Measurements from ENCODE around the gene KCTD16.

KCTD16 gene

DNA sequence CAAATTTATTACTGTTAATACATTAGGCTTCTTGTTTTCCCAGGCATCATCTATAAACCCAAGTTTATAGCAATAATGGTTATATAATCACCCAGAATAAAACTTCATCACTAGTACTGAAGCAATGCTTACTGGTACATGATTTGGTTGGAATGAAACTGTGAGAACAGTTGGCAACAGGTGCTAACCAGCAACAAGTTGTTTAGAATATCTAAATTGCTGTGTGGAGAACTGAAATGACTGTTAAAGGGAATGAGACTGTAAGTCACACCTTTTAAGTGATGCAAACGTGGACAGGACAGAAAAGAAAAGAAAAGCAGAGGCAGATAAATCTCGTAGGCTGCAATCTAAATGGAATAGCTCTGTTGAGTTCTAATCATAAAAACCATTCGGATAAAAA, 2.7 kb upstream of the KCTD16 start:
- no peak for DNase-seq

DNA sequence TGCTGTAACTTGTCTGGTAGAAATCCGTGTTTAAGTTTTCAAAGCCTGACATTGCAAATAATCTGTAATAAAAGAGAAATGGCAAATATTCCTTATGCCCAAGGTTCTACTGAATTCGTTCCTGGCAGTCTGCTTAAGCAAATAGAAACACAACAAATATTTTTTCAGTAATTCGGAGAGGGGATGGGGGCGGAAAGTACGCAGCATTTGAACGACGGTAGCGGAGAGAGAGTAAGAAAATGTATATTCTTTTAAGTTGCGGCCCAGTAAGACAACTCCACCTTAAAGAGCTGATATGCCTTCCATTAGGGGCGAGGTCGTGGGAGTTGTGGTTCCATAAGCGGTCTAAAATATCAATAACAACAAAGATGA, 783 bp upstream of the KCTD16 start:
- DNase-seq, result no peak

DNA sequence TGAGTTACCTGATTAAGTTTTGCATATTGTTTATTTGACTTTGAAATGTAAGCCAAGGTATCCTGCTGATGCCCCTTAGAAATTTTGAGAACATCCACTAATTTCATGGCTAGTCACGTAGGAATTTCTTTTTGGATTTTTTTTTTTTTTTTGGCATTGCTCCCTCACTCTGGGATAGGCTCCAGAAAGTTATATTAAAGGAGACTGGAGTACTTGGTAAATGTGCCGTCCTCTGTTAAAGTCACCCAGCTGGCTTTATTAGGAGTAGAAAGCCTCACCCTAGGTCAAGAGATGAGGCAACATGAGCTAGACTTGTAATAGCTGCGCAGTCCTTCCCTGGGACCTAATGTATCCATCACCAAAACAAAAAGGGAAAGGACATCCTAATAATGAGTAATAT, 3.1 kb downstream of the KCTD16 start:
- DNase-seq, result no peak

DNA sequence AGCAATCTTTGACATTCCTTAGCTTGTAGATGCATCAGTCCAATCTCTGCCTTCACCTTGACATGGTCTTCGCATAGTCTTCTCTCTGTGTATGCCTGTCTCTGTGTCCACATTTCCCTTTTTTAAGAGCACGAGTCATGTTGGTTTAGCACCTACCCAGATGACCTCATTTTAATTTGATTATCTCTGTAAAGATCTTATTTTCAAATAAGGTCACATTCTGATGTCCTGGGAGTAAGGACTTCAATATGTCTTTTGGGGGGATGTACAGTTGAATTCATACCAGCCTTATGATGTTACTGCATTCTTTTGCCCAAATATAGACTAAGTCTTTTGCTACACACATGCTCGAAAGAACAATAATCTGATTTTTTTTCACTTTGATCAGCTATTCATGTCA, 6.9 kb downstream of the KCTD16 start:
- DNase-seq, result no peak

DNA sequence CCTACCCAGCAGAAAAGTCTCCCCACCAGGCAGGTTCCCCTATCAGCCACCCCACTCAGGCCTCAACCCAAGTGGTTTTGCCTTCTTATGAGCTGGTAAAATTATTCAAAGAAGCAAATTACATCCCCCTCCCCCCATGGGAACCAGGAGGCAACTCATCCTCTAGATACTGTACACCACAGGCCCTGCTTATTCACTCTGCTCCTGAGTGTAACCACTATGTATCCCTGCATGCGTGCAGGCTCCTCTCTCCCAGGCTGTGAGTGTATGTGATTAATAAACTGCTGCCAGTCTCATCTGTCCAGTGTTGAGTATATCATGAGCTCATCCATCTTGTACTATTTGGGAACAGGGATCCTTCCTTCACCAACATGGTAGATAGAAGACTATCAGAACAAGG, 8.6 kb downstream of the KCTD16 start:
- DNase-seq, result no peak

DNA sequence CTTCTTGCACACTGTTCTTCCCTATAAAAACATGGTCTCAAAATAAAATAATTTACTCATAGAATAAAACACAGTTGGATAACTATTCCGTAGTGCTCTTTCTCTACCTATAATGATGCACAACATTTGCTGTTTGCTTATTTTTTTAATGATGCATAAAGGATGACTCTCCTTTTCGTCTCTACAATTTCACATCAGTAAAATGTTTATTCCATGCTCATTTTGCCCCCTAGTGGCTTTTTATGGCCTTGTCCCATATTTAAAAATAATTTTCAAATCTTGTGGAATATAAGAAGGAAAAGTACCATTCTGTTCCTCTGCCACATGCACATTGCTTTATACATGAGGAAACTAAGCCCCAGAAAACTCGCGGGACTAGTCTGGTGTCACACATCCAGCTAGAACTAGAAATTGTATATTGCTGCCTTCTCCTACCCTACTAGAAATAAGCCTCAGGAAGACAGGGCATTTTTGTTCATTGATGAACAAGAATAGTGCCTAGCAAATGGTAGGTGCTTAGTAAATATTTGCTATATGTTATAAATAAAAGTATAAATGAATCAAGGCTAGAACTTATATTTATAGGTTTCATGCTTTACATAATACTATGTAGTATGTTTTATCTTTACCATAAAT, 12.7 kb downstream of the KCTD16 start:
- no peak for DNase-seq

DNA sequence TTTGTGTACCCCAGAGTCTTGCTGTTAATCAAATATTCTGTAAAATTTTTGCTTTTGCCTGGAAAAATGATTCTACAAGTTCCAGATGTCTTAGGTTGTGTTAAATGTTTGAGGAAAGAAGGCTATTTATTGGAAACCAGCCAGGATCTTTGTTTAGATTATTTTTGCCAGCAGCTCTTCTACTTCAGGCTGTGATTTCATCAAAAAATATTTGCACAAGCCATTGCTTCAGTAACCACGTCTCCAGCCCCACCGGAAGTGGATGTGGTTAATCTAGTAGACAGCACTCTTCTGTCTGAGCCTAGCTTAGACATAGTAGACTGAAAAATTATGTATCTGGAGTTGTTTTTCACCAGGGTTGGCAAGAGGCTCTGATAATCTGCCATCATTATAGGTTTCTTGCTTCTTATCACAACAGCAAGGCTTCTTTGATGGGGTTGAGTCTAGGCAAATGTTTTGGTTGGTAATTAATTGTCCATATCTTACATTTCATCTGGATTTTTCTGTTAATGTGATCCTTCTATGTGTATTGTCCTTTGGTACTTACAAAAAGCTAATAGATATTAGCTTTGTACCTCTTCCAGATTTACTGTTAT, 17.1 kb downstream of the KCTD16 start:
- peak; percentile 4 to 58 (median 32) for DNase-seq

DNA sequence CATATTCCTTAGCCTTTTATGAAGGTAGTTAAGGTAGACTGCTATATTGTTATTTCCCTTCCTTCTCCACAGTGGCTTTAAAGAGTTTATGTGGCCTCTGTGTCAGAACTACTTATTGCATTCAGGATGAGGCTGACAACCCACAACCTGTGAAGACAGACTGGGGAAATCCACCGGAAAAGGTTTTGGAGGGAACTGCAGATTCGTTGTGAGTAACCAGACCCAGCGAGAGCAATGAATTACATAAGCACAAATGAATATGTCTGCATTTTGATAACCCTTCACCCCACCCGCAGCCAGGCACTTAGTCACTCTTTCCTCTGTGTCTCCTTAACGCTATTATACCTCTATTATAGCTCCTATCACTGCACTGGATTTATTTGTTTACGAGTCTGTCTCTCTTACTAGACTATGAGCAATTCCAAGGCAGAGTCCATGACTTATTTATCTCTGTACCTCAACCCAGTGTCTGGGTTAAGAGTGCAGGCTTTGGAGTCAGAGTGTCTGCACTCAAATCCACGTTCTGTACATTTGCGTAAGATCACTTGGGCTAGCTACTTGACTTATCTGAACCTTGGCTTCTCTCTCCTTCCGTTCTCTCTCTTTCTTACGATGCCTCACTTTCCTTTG, 19.2 kb downstream of the KCTD16 start:
- DNase-seq, result peak in 3 of 4 experiments; percentile 5 to 43 (median 29)

DNA sequence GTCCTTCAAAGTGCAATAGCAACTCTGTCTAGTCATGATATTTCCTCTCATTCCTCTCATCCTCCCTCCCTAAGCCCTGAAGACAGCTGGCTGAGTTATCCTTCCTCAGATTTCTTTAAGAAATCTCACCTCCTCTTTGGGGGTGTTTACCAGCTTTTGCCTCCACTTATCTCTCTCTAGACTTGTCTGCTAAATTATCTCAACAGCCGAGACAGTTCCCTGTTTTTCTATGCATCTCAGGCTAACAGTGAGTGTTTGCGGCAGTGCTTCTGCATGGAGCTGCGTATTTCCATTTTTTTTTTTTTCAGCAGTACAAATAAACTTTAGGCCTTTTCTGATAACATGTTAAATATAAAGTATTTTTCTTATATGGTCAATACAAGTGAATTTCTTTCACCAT, 20.9 kb downstream of the KCTD16 start:
- DNase-seq, result no peak

DNA sequence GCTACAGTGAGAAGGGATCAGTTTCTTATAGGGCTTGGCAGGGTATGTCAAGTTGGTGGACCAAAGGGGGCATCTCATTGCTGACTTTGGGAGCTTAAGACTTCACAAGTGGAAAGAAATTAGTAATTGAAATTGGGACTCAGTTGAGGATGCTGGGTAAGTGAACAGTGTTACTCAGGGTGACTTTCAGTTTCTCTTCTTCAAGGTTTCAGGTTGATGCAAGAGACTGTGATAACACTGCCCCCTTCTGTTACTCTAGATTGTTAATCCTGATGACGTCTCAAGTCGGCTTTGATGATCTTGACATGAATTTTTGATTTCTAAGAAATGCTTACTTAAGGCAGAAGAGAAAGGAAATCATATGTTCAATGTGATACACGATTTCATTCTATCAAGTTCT, 21.3 kb downstream of the KCTD16 start:
- DNase-seq, result no peak

DNA sequence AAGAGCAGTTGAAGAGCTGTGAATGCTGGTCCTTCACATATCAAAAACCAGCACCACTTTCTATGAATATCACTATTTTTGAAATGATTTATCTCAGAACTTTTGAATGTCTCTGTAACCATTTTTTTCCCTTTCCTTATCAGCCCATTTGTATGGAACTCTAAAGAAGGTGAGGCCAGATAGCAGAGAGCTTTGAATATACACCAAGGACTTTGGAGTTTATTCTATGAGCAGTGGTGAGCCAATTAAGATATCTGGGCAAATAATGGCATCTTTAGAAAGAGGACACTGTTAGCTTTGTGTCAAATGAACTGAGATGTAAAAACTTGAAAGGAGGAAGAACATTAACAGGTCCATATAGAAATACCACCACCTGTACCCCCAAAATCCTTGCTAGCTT, 22.0 kb downstream of the KCTD16 start:
- DNase-seq, result no peak

DNA sequence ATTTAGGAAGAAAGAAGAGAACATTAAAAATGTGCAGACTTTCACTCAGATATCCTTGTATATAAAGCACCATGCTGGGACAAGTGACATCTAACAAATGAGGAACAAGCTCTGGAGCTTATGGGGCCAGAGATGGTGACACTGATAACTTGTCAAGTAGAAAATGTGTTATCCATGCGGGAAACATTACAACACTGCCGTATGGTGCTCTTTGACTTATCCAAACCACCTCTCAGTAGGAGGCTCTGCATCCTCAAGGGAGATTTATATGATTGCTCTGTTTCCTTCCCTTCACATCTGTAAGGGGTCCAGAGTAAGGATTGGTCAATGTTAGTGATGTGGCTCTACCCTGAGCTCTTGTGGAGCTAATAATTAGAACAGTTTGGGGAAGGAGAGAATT, 23.5 kb downstream of the KCTD16 start:
- no peak for DNase-seq

DNA sequence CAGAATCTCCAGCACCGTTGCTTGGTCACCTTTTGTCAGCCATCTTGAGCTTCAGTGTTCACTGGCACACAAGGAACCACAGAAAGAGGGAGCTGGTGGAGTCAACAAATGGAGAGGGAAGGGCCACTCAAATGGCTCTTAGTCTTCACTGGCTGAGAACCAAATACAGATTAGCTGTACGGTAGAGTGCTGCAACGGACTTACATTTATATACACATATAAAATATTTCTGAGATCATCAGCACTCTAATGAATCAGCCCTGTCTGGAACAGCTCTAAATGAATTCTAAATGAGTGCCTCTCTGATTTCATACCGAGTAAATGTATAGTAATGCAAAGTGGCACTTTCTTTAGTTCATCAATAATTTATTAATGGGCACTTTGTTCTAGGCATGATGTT, 24.8 kb downstream of the KCTD16 start:
- DNase-seq, result no peak

DNA sequence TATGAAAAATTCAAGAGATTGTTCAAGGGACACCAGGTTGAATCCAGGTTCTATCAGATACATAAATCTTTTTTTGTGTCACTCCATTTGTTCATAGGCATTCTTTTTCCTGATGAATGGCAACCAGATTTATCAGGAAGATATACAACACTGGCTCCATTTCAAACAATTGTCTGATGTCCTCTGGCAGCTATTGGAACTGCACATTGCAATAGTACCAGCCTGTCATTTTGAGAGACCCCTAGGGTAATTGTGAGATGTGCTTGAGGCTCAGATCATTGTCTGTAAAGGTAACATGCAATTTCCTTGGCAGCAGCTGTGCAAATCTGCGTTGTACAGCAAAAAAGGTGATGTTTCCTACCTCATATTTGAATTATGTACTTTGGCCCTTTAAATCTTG, 25.9 kb downstream of the KCTD16 start:
- DNase-seq, result no peak

DNA sequence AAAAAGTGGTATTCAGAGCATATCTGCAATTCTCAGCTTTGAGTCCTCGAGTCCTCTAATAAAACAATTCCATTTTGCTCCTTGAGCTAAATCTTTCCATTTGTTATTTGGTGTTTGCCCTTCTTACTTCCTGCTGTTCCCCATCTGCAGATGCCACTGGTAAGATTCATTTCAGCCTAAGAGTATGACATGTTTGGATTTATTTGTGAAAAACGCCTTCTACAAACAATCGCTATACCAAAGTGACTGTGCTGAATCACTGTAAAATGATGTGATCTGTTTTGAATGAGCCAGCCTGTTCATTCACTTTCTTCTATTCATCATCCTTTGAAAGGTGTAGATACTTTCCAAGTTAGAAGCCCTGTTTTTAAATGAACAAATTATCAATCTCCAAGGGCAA, 27.7 kb downstream of the KCTD16 start:
- no peak for DNase-seq

DNA sequence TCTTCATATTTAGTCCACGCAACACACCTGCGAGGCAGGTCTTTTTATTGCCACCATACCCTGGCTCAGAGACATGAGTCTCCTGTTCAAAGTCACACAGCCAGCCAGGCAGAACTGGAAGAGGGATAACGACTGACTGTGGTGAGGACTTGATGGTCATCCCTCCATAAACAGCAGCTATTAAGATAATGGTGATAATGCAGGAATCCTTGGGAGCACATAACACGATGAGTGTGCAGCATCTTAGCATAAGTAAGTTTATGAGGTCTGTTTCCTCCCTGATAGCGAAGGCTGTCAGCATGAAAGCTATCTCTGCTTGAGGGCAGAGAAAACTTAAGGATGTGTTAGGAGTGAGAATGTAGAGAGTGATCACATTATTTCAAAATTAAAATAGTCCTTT, 30.9 kb downstream of the KCTD16 start:
- no peak for DNase-seq

DNA sequence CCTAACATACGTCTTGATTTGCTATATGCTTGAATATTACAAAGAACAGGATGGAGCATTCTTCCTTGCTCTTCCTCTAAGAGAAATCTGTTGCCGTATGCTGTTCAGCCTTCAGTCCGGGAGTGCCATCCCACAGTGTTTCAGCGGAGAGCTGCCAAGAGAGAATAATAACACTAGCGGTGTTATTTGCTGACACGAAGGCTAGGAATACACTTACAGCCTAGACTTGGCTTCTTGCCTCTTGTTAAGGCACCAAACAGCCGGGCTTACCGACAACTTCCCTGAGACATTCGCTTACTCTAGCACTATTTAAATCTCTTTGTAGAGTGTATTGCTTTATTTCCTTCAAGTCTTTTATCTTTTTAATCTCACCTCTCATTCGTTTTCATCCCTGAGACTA, 31.4 kb downstream of the KCTD16 start:
- DNase-seq, result no peak

DNA sequence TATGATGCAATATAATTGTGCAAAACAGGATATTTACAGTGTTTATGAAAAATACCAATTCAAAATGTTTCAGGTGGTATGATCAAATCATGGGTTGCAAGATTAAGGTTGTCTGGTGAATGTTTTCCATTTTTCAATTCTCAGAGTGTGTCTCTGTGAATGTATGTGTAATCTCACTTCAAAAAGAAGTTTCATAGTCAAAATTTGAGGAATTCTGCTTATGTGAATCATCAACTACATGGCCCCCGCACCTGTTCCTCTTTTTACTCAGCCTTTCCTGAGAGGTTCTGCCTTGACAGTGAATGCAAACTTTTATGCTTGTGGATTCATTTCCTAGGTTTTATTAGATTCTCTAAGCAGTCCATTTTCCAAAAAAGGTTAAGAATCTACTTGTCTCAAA, 32.1 kb downstream of the KCTD16 start:
- DNase-seq, result no peak

DNA sequence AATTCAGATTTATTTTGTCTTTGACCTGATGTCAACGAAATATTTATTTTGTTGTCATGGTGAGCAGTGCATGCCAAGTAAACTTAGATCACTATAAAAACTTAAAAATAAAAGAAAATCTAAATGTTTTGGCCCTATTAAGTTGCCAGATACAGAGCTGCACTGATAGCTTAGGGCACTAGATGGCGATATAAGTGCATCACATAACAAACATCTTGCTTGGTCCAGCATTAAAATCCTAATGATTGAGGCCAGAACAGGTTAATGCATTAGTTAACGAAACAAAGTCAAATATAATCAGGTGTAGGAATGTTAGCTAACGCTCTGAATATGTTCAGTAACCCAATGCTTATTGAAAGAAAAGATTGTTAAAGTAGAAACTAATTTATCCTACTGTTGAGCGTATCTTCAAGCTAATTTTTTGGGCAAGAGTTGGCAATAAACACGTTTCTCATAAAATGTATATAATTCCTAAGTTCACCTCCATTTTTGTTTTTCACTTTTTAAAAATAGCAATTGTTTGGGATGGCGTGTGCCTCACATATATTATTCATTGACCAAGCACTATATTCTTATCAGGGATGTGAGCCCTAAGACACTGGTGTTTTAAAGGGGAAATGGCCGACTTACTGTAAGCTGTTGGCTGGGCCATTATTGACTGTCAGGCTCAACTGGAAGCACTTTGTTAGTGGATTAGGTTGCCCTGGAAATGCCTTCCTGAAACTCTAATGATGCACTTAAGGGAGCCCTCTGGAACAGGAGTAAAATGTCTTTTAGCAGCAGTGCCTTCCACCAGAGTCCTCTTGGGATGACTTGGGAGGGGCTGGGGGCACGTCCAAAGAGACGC, 33.3 kb downstream of the KCTD16 start:
- DNase-seq, result no peak

DNA sequence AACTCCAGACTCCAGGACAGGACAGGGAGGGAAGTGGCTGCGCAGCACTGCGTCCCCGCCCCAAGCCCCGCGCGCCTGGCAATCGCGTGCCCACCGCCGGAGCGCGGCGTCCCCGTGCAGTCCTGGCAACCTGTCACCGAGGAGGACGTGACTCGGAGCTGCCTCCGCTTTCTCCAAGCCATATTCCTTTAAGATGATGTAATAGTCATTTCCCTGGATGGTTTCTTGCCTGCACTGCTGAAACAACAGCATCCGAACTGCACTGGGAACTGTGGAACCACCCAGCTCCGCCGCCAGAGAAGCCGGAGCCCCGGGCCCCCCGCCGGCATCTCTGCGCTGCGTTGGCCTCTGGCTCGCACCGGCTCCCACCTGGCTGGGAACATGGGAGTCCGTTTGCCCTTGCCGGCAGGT, 34.5 kb downstream of the KCTD16 start:
- DNase-seq, result no peak

DNA sequence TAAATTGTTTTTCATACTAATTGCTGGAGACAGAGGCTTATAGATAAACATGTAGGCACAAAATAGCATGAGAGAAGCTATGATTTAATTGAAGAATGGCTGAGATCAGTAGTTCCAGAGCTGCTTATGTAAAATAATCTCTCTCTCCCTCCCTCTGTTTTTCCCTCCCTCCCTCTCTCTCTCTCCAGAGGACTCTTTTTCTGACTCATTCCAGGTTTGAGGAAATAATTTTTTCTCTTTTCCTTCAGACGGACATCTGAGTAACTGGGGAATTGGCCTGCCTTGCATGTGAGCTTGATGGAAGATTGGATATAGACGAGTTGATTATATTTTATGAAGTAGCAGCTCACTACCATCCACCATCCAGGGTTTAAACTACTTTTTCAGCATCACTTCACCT, 35.5 kb downstream of the KCTD16 start:
- no peak for DNase-seq

DNA sequence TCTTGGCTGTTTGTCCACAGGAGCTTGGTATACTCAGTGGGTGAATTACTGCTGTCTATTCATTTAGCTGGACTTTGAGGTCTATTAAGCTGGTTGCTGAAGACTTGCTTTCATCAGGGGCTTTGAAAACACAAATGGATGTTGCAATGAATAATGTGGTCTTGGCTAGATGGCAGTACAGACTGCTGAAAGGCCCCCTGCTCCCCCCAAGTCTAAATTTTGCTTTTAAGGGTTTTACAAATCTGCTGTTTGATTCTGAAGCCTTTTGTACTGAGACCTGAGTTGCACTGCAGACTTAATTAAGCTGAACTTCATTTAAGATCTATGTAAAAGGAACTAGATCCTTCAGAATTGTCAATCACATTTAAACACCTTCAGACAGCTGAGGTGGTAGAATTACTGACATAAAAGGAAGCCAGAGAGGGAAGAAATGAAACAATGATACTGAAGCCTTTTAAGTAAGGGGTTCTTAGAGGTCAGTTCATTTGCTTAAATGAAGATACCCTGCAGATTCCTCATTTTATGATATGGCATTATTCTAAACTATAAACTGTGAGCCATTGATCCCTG, 37.3 kb downstream of the KCTD16 start:
- no peak for DNase-seq

DNA sequence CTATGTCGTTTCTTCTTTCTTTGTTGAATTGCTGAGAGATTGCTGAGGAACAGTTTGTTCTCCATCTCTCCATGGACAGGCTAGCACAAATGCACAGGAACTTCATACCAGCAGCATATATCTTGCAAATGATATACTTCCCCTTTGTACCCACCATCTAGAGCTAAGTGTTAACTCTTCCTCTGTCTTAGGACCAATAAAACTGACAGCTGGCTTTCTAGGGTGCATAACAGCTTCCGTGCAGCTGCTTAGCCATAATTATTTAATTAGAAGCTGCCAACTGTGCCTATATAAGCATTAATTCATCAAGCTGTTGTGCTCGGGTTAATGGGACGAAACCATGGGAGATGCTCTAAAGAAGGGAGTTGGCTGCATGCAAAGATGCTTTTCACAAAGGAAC, 38.7 kb downstream of the KCTD16 start:
- DNase-seq, result no peak

DNA sequence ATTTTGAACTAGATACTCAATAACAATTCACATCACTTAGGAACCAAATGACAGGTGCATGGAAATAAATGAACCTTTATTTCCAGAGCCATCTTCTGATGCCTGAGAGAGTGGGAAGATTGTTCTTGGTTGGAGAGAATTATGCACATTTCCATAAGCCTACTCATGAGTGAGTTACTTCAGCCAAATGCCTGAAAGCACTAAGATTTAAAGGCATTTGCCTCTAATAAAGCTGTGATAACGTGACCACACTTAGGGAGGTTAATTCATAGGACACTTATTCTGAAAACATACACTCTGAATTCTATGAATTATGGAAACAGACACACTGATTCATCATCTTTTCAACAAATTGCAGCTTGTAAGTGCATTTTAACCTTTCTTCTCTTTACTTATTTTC, 40.0 kb downstream of the KCTD16 start:
- no peak for DNase-seq
